GM06990 (cell line): ENCODE measurements around the gene C4orf50.
A peak's percentile ranks its signal among the peaks of the same experiment; 100 is the strongest.

Experiments used
- DNase-seq: peaks from one replicate; pipeline ENCODE4 v3.0.0-alpha.2; 2011; ENCODE audit not compliant: insufficient read length; ENCODE audit errors: extremely low read depth
- H3K27me3 ChIP-seq: replicated peaks from 2 replicates; pipeline ENCODE4 v1.6.0; 2011; ENCODE audit warnings: low read length; ENCODE audit not compliant: control insufficient read depth, insufficient read depth
- H3K36me3 ChIP-seq: 2 replicates; pipeline ENCODE4 v1.5.1; 2011; ENCODE audit warnings: low read length; ENCODE audit not compliant: control insufficient read depth, insufficient read depth
- H3K4me3 ChIP-seq: replicated peaks from 2 replicates; pipeline ENCODE4 v1.5.1; 2011; ENCODE audit warnings: low read depth, mild to moderate bottlenecking, control low read depth, low read length
- CTCF ChIP-seq: IDR thresholded peaks from 2 replicates; pipeline ENCODE4 v1.5.1; 2011; ENCODE audit warnings: low read length, control low read depth, mild to moderate bottlenecking, inconsistent platforms; ENCODE audit not compliant: insufficient read depth, poor library complexity, severe bottlenecking

C4orf50 gene

GRCh38 chr4:6021831-6022606, 3.8 kb upstream of the C4orf50 start:
- peaks cover 3% of the 10 kb centered on the region for H3K27me3 ChIP-seq
- no peak for TF ChIP-seq CTCF

GRCh38 chr4:6020613-6021012, 2.4 kb upstream of the C4orf50 start:
- Histone ChIP-seq H3K27me3 (peaks cover 3% of the 10 kb centered on the region), H3K4me3 (no peak overlapping the region), H3K36me3 (no peaks in the 10 kb centered on the region)
- no peak for DNase-seq
- no peak for TF ChIP-seq CTCF

More at GRCh38 chr4:6021831-6022606, 3.8 kb upstream of the C4orf50 start:
- DNase-seq: no peak
- no peak overlapping the region for H3K4me3 ChIP-seq
- no peaks in the 10 kb centered on the region for H3K36me3 ChIP-seq

GRCh38 chr4:6019316-6020263, 1.4 kb upstream of the C4orf50 start:
- DNase-seq: no peak
- TF ChIP-seq CTCF: peak; percentile 82
- H3K4me3 ChIP-seq: no peak overlapping the region
- peaks cover 3% of the 10 kb centered on the region for H3K27me3 ChIP-seq
- H3K36me3 ChIP-seq: no peaks in the 10 kb centered on the region

GRCh38 chr4:6017800-6018199, 431 bp downstream of the C4orf50 start:
- no peaks in the 10 kb centered on the region for H3K36me3 ChIP-seq
- peaks cover 3% of the 10 kb centered on the region for H3K27me3 ChIP-seq
- no peak for DNase-seq
- no peak for TF ChIP-seq CTCF
- no peak overlapping the region for H3K4me3 ChIP-seq

- Histone ChIP-seq H3K36me3 (no peaks in the 10 kb centered on the region), H3K4me3 (no peak overlapping the region), H3K27me3 (peaks cover 5% of the 10 kb centered on the region)
- DNase-seq: no peak
- TF ChIP-seq CTCF: no peak
Measured at GRCh38 chr4:6017030-6017429, 1.2 kb downstream of the C4orf50 start.
